Measurements from ENCODE around the gene LONRF2.
A peak's percentile ranks its signal among the peaks of the same experiment; 100 is the strongest.

The LONRF2 gene

GRCh38 chr2:100327742-100328141 lies 5.4 kb upstream of the LONRF2 start:
- DNase-seq (ENCODE audit: insufficient read length), result no peak
- TF ChIP-seq POLR2A (IDR thresholded peaks at IDR 0.05; ENCODE audit: low read depth, low read length) (no peak), TAF1 (IDR thresholded peaks at IDR 0.05; ENCODE audit: borderline replicate concordance, low read depth, low read length) (no peak), POLR2AphosphoS5 (IDR thresholded peaks at IDR 0.05; ENCODE audit: low read depth, low read length) (no peak)
- FAIRE-seq, result no peak

GRCh38 chr2:100321179-100321865 lies 979 bp downstream of the LONRF2 start:
- TF ChIP-seq POLR2A (IDR thresholded peaks at IDR 0.05; ENCODE audit: low read depth, low read length) (no peak), TAF1 (IDR thresholded peaks at IDR 0.05; ENCODE audit: borderline replicate concordance, low read depth, low read length) (no peak), POLR2AphosphoS5 (IDR thresholded peaks at IDR 0.05; ENCODE audit: low read depth, low read length) (no peak)
- FAIRE-seq (no peak), DNase-seq (ENCODE audit: insufficient read length) (peak; percentile 12)

GRCh38 chr2:100320547-100321178 lies 1.6 kb downstream of the LONRF2 start:
- no peak for TF ChIP-seq POLR2A (IDR thresholded peaks at IDR 0.05; ENCODE audit: low read depth, low read length)
- TF ChIP-seq POLR2AphosphoS5 (IDR thresholded peaks at IDR 0.05; ENCODE audit: low read depth, low read length), result no peak
- TF ChIP-seq TAF1 (IDR thresholded peaks at IDR 0.05; ENCODE audit: borderline replicate concordance, low read depth, low read length), result no peak
- FAIRE-seq (no peak), DNase-seq (ENCODE audit: insufficient read length) (no peak)

DNA sequence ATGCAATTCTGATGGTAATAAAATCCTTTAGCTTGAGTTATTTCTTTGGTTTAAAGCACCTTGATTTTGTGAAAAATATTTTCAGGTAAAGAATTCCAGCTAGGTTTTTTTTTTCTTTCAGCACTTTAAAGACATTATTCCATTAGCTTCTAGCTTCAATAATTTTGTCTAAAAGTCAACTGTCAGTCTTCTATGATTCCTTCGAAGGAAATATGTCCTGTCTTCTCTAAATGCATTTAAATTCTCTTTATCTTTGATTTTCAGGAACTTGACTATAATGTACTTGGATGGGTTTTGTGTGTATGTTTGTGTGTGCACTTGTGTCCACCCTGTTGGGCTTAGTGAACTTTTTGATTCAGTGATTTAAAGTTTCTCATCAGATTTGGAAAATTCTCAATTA lies 4.7 kb downstream of the LONRF2 start:
- no peak for DNase-seq (ENCODE audit: insufficient read length)
- TF ChIP-seq POLR2A (IDR thresholded peaks at IDR 0.05; ENCODE audit: low read depth, low read length) (no peak), TAF1 (IDR thresholded peaks at IDR 0.05; ENCODE audit: borderline replicate concordance, low read depth, low read length) (no peak), POLR2AphosphoS5 (IDR thresholded peaks at IDR 0.05; ENCODE audit: low read depth, low read length) (no peak)
- FAIRE-seq, result no peak

- FAIRE-seq, result no peak
- no peak for TF ChIP-seq POLR2AphosphoS5 (IDR thresholded peaks at IDR 0.05; ENCODE audit: low read depth, low read length)
- TF ChIP-seq TAF1 (IDR thresholded peaks at IDR 0.05; ENCODE audit: borderline replicate concordance, low read depth, low read length), result no peak
- TF ChIP-seq POLR2A (IDR thresholded peaks at IDR 0.05; ENCODE audit: low read depth, low read length), result no peak
- DNase-seq (ENCODE audit: insufficient read length), result no peak
Measured at GRCh38 chr2:100309973-100310719, 12.2 kb downstream of the LONRF2 start.

DNA sequence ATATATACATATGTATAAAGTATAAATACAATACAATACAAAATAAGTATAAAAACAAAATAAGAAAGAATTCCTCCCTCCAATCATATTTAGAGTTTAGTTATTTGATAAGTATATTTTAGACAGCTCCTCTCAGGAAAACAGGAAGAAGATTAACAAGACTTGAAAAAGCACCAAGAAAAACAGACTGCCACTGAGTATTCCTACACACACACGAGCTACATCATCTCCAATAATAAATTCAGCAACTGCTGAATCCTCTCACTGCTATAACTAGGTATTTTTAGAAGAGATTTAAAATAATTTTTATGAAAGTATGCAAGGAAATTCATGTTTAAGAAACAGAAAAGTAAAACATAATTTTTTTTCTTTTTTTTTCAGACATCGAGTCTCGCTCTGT lies 13.0 kb downstream of the LONRF2 start:
- no peak for FAIRE-seq
- TF ChIP-seq TAF1 (IDR thresholded peaks at IDR 0.05; ENCODE audit: borderline replicate concordance, low read depth, low read length) (no peak), POLR2AphosphoS5 (IDR thresholded peaks at IDR 0.05; ENCODE audit: low read depth, low read length) (no peak), POLR2A (IDR thresholded peaks at IDR 0.05; ENCODE audit: low read depth, low read length) (no peak)
- no peak for DNase-seq (ENCODE audit: insufficient read length)

DNA sequence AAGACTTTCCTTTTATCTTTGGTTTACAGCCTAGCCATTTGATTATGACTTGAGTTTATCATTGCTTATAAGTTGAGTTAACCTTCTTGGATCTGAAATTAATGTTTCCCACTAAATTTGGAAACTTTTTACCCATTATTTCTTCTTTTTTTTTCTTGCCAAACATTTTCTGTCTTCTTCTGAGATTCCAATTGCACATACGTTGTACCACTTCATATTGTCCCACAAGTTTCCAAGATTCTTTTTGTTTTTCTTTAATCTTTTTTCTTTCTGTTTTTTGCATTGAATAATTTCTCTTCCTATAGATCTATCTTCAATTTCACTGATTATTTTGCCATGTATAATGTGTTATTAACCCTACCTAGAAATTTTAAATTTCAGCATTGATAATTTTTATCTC lies 18.6 kb downstream of the LONRF2 start:
- TF ChIP-seq POLR2A (IDR thresholded peaks at IDR 0.05; ENCODE audit: low read depth, low read length) (no peak), POLR2AphosphoS5 (IDR thresholded peaks at IDR 0.05; ENCODE audit: low read depth, low read length) (no peak), TAF1 (IDR thresholded peaks at IDR 0.05; ENCODE audit: borderline replicate concordance, low read depth, low read length) (no peak)
- DNase-seq (ENCODE audit: insufficient read length), result no peak
- no peak for FAIRE-seq

- no peak for DNase-seq (ENCODE audit: insufficient read length)
- TF ChIP-seq TAF1 (IDR thresholded peaks at IDR 0.05; ENCODE audit: borderline replicate concordance, low read depth, low read length) (no peak), POLR2AphosphoS5 (IDR thresholded peaks at IDR 0.05; ENCODE audit: low read depth, low read length) (no peak), POLR2A (IDR thresholded peaks at IDR 0.05; ENCODE audit: low read depth, low read length) (no peak)
- FAIRE-seq, result no peak
Measured at GRCh38 chr2:100302585-100302892, 19.8 kb downstream of the LONRF2 start.

GRCh38 chr2:100301881-100302584 lies 20.3 kb downstream of the LONRF2 start:
- no peak for TF ChIP-seq POLR2AphosphoS5 (IDR thresholded peaks at IDR 0.05; ENCODE audit: low read depth, low read length)
- no peak for TF ChIP-seq POLR2A (IDR thresholded peaks at IDR 0.05; ENCODE audit: low read depth, low read length)
- TF ChIP-seq TAF1 (IDR thresholded peaks at IDR 0.05; ENCODE audit: borderline replicate concordance, low read depth, low read length), result no peak
- FAIRE-seq, result no peak
- DNase-seq (ENCODE audit: insufficient read length), result no peak

GRCh38 chr2:100299548-100299947 lies 22.8 kb downstream of the LONRF2 start:
- no peak for TF ChIP-seq POLR2A (IDR thresholded peaks at IDR 0.05; ENCODE audit: low read depth, low read length)
- TF ChIP-seq POLR2AphosphoS5 (IDR thresholded peaks at IDR 0.05; ENCODE audit: low read depth, low read length), result no peak
- TF ChIP-seq TAF1 (IDR thresholded peaks at IDR 0.05; ENCODE audit: borderline replicate concordance, low read depth, low read length), result no peak
- no peak for FAIRE-seq
- no peak for DNase-seq (ENCODE audit: insufficient read length)

DNA sequence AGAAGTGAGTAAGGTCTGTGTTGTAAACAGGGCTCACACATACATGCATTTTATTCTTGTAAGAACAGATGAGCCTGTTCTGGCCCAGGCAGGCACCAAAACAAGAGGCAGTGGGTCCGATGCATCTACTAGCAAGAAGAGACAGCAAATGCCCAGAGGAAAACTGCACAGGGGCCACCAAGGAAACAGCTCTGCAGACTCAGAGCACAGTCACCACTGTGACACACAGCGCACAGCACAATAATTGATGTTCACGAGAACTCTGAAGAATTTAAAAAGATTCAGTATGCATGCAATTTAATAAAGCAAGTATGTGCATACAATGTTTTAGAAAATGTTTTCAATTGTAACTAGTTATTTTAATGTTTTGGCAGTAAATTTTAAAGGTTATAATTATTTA lies 24.8 kb downstream of the LONRF2 start:
- TF ChIP-seq TAF1 (IDR thresholded peaks at IDR 0.05; ENCODE audit: borderline replicate concordance, low read depth, low read length) (no peak), POLR2AphosphoS5 (IDR thresholded peaks at IDR 0.05; ENCODE audit: low read depth, low read length) (no peak), POLR2A (IDR thresholded peaks at IDR 0.05; ENCODE audit: low read depth, low read length) (no peak)
- FAIRE-seq (no peak), DNase-seq (ENCODE audit: insufficient read length) (no peak)

All from GM12892 (cell line).